Activated CD4-positive, alpha-beta memory T cell treated with anti-CD3 and anti-CD28 coated beads, Interleukin-2, amount 10 ng/mL, durations not matched to agents 7 days and 5 days (primary cell): ENCODE results near the gene LTBP1. TPM values are rescaled to one million over a fixed set of nuclear protein-coding genes. Genes with fewer than 3 reads are reported as not detected.

Experiments used
- CTCF ChIA-PET: fragments of 350-600 bp; sonication (Branson Sonifier 250); formaldehyde crosslinking; loops from one replicate; lab custom pipeline; 2021; ENCODE audit warnings: antibody characterized with exemption, inconsistent platforms; lab: Charles Lee
- POLR2A ChIA-PET: fragments of 350-600 bp; sonication (Branson Sonifier 250); formaldehyde crosslinking; loops from one replicate; lab custom pipeline; 2021; ENCODE audit warnings: antibody characterized with exemption; lab: Charles Lee
- DNase-seq: peaks from one replicate; pipeline ENCODE4 v3.0.0-alpha.2; 2020
- H3K27ac Mint-ChIP-seq: one replicate; pipeline ENCODE4 v1.8.0; 2021; ENCODE audit warnings: mild to moderate bottlenecking, mixed read lengths
- H3K27me3 Mint-ChIP-seq: one replicate; pipeline ENCODE4 v1.8.0; 2021; ENCODE audit warnings: mixed read lengths
- H3K36me3 Mint-ChIP-seq: one replicate; pipeline ENCODE4 v1.8.0; 2021; ENCODE audit warnings: low read depth, mixed read lengths
- H3K4me1 Mint-ChIP-seq: one replicate; pipeline ENCODE4 v1.8.0; 2021; ENCODE audit warnings: mixed read lengths
- H3K4me3 Mint-ChIP-seq: one replicate; pipeline ENCODE4 v1.8.0; 2021; ENCODE audit warnings: mild to moderate bottlenecking, mixed read lengths
- H3K9me3 Mint-ChIP-seq: one replicate; pipeline ENCODE4 v1.8.0; 2021; ENCODE audit warnings: mixed read lengths
- total RNA-seq, 2 experiments: library from RNA; stranded (reverse); gene quantifications; one replicate each; pipeline ENCODE4 v1.2.3, GENCODE V29; 2021

Gene LTBP1
- total RNA-seq, 2 experiments from 2014 or later = 0.33 to 0.35 TPM

- H3K9me3 Mint-ChIP-seq = no peaks in the 10 kb centered on the region
- no peaks in the 10 kb centered on the region for H3K36me3 Mint-ChIP-seq
- peaks cover 3% of the 10 kb centered on the region for H3K4me1 Mint-ChIP-seq
- CTCF ChIA-PET = no interaction called here
- H3K4me3 Mint-ChIP-seq = no peak overlapping the region
- POLR2A ChIA-PET = no interaction called here
- no peak overlapping the region for H3K27ac Mint-ChIP-seq
- DNase-seq = no peak
- peaks cover 10% of the 10 kb centered on the region for H3K27me3 Mint-ChIP-seq
Measured at GRCh38 chr2:33077311-33077710, 130.6 kb downstream of the LTBP1 start.

- no peaks in the 10 kb centered on the region for H3K36me3 Mint-ChIP-seq
- CTCF ChIA-PET = no interaction called here
- H3K27ac Mint-ChIP-seq = no peak overlapping the region
- no peak for DNase-seq
- H3K27me3 Mint-ChIP-seq = peaks cover 10% of the 10 kb centered on the region
- H3K4me1 Mint-ChIP-seq = peaks cover 3% of the 10 kb centered on the region
- no peaks in the 10 kb centered on the region for H3K9me3 Mint-ChIP-seq
- POLR2A ChIA-PET = no interaction called here
- no peak overlapping the region for H3K4me3 Mint-ChIP-seq
Measured at GRCh38 chr2:33077844-33078243, 131.1 kb downstream of the LTBP1 start.

GRCh38 chr2:33081691-33082090, 134.9 kb downstream of the LTBP1 start:
- Mint-ChIP-seq H3K27ac (no peak overlapping the region), H3K36me3 (no peaks in the 10 kb centered on the region), H3K4me3 (no peak overlapping the region), H3K4me1 (peaks cover 6% of the 10 kb centered on the region), H3K9me3 (no peaks in the 10 kb centered on the region), H3K27me3 (peaks cover 5% of the 10 kb centered on the region)
- ChIA-PET POLR2A (no interaction called here), CTCF (no interaction called here)
- DNase-seq = no peak

GRCh38 chr2:33083699-33084387, 137.1 kb downstream of the LTBP1 start:
- Mint-ChIP-seq H3K27me3 (peaks cover 4% of the 10 kb centered on the region), H3K4me3 (no peak overlapping the region), H3K9me3 (no peaks in the 10 kb centered on the region), H3K4me1 (peaks cover 3% of the 10 kb centered on the region), H3K27ac (no peak overlapping the region), H3K36me3 (no peaks in the 10 kb centered on the region)
- ChIA-PET POLR2A (no interaction called here), CTCF (no interaction called here)
- no peak for DNase-seq

DNA sequence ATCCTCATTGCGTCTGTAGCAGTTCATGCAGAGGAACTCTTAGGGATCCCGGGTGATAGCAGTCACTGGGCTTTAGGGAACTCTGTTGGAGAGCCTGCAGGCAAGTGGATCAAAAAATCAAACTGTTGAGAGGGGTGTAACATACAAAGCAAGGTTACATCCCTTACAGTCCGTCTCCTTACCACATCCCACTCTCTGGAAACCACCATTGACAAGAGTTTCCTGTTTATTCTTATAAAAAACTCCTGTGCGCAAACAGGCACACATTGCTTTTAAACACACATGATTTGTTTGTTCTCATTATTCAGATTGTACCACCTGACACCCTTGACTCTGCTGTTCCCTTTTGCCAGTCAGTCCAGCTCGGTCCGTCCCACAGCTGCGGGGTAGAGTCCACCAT, 137.7 kb downstream of the LTBP1 start:
- CTCF ChIA-PET = no interaction called here

DNA sequence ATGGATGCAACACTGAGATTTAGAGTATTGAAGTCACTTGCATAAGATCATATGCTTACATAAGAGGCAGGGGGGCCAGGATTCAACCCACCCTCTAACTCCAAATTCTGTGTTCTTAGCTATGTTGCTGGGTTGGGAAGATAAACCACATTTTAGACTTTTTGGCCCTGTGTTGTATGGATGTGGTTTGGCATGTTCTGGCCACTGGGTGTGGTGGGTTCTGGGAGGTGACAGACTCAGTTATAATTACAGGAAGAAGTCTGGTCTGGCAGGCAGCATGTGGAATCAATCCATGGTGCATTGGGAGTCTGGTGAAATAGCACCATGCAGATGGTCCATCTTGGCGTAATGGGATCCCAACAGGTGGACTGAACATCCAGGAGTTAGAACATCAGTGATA, 138.9 kb downstream of the LTBP1 start:
- CTCF ChIA-PET = no interaction called here
- POLR2A ChIA-PET = no interaction called here
- DNase-seq = no peak
- Mint-ChIP-seq H3K36me3 (no peaks in the 10 kb centered on the region), H3K27ac (no peak overlapping the region), H3K9me3 (no peaks in the 10 kb centered on the region), H3K4me1 (peaks cover 3% of the 10 kb centered on the region), H3K4me3 (no peak overlapping the region), H3K27me3 (peaks cover 1% of the 10 kb centered on the region)

More for the DNA sequence above, 137.7 kb downstream of the LTBP1 start:
- POLR2A ChIA-PET = no interaction called here
- H3K9me3 Mint-ChIP-seq = no peaks in the 10 kb centered on the region
- H3K27me3 Mint-ChIP-seq = peaks cover 1% of the 10 kb centered on the region
- H3K4me1 Mint-ChIP-seq = peaks cover 3% of the 10 kb centered on the region
- H3K27ac Mint-ChIP-seq = no peak overlapping the region
- DNase-seq = no peak
- H3K36me3 Mint-ChIP-seq = no peaks in the 10 kb centered on the region
- H3K4me3 Mint-ChIP-seq = no peak overlapping the region

DNA sequence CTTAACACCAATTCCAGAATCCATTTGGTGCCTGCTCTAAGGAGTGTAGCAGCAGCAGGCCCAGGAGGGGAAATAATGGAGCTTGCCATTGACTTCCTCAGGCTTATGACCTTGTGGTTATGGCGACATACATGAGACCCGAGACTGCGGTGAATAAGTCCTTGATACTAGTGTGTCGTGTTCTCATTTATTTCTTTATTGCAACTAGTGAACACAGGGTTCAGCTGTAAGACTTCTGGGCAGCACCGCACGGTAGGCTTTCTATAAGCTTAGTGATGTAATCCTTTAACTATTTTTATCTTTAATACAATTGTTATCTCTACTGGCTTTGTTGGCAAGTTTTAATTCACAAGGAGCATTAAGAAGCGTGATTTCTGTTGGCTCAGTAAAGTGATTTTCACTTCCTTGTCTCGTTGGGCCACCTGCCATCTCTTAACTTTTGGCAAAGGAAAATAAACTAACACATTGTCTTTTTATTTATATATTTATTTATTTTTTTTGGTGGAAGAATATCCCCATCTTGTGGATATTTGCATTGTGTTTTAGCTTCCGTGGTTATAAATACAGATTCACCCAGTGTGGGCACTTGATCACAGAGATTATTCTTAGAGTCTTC, 139.8 kb downstream of the LTBP1 start:
- Mint-ChIP-seq H3K27ac (no peak overlapping the region), H3K4me1 (peaks cover 3% of the 10 kb centered on the region), H3K9me3 (no peaks in the 10 kb centered on the region), H3K36me3 (no peaks in the 10 kb centered on the region), H3K4me3 (no peak overlapping the region), H3K27me3 (peaks cover 1% of the 10 kb centered on the region)
- POLR2A ChIA-PET = no interaction called here
- CTCF ChIA-PET = no interaction called here
- DNase-seq = no peak

DNA sequence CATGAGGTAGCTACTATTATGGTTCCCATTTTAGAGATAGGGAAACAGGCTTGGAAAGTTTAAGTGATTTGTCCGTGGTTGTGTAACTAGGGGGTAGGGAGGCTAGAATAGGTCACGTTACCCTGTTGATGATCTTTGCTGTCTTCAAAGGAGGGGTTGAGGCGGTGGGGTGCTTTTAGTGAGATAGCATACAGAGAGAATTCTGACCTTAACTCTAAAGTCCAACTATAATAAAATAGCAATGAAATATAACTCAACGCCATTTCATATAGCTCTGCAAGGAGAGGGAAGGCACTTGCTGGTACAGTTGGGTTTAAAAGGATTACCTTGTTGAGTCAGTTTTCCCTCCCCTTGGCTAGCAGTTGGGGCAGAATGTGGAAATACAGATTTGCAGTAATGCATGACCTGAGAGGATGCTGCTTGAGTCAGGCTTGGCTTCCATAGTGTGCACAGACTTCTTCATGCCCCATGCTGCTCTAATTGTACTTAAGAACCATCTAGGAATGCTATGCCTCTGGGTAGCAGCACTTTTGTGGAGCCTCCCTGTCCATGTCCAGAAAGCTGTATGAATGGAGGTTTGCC, 143.9 kb downstream of the LTBP1 start:
- H3K9me3 Mint-ChIP-seq = no peaks in the 10 kb centered on the region
- H3K4me3 Mint-ChIP-seq = no peak overlapping the region
- no peaks in the 10 kb centered on the region for H3K4me1 Mint-ChIP-seq
- H3K27me3 Mint-ChIP-seq = peaks cover 8% of the 10 kb centered on the region
- CTCF ChIA-PET = no interaction called here
- POLR2A ChIA-PET = no interaction called here
- DNase-seq = no peak
- no peak overlapping the region for H3K27ac Mint-ChIP-seq
- H3K36me3 Mint-ChIP-seq = no peaks in the 10 kb centered on the region

DNA sequence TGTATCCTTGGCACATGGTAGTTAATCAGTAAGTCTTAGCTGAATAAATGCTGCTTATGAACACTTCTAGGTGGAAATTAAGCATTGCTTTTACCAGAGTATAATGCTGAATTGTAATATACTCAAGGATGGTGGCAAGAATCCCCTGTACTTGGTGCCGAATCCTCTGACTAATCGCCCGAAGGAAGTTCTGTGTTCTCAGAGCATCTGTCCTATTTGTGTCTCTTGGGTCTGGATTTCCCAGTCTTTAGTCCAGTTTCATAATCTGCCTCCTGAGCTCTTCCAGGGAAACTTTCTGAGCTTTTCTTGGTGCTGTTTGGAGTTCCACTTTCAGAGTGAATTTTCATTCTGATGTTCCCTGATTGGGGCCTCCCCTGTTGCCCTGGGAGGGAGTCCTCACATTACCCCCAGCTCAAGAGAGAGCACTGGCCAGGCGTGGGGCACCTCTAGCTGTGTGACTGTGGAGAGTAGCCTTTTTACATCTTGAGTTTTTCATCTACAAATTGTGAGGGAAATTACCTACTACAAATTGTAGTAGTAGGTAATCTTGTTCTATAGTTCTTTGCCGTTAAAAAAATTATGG, 144.9 kb downstream of the LTBP1 start:
- POLR2A ChIA-PET = no interaction called here
- Mint-ChIP-seq H3K27ac (no peak overlapping the region), H3K4me3 (no peak overlapping the region)

GRCh38 chr2:33093283-33093993, 146.7 kb downstream of the LTBP1 start:
- Mint-ChIP-seq H3K27me3 (peaks cover 16% of the 10 kb centered on the region), H3K4me1 (no peaks in the 10 kb centered on the region), H3K36me3 (no peaks in the 10 kb centered on the region), H3K27ac (no peak overlapping the region), H3K9me3 (no peaks in the 10 kb centered on the region), H3K4me3 (no peak overlapping the region)
- POLR2A ChIA-PET = no interaction called here
- DNase-seq = no peak
- CTCF ChIA-PET = no interaction called here

More for the DNA sequence above, 144.9 kb downstream of the LTBP1 start:
- Mint-ChIP-seq H3K36me3 (no peaks in the 10 kb centered on the region), H3K4me1 (no peaks in the 10 kb centered on the region), H3K27me3 (peaks cover 15% of the 10 kb centered on the region), H3K9me3 (no peaks in the 10 kb centered on the region)
- CTCF ChIA-PET = interaction anchor here (0.6 kb wide), 1 partner anchor 288 kb away, joined by 3 read pairs; no protein-coding TSS in a partner anchor
- no peak for DNase-seq

- CTCF ChIA-PET = no interaction called here
- POLR2A ChIA-PET = no interaction called here
- Mint-ChIP-seq H3K4me1 (no peaks in the 10 kb centered on the region), H3K4me3 (no peak overlapping the region), H3K36me3 (no peaks in the 10 kb centered on the region), H3K9me3 (no peaks in the 10 kb centered on the region), H3K27me3 (peaks cover 16% of the 10 kb centered on the region), H3K27ac (no peak overlapping the region)
- no peak for DNase-seq
Measured at GRCh38 chr2:33094303-33094702, 147.6 kb downstream of the LTBP1 start.

DNA sequence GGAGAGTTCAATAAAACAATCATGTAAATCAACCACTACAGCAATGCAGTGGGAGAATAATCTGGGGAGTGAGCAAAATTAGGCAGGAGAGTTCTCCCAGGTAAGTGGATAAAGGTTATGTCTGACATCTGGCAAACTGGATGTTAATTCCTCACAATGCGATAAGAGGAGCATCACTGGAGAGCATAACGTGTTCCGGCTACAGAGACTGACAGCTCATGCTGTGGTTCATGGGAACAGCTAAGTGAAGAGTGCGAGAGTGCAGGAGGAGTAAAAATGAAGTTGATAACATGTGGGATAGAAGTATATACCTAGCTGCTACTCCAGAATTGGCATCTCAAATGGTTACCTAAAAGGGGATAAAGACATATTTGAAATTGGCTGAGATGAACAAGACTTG, 153.2 kb downstream of the LTBP1 start:
- ChIA-PET CTCF (no interaction called here), POLR2A (no interaction called here)
- peaks cover 26% of the 10 kb centered on the region for H3K27me3 Mint-ChIP-seq
- no peak for DNase-seq
- no peak overlapping the region for H3K27ac Mint-ChIP-seq
- H3K4me3 Mint-ChIP-seq = no peak overlapping the region
- H3K36me3 Mint-ChIP-seq = no peaks in the 10 kb centered on the region
- H3K9me3 Mint-ChIP-seq = no peaks in the 10 kb centered on the region
- H3K4me1 Mint-ChIP-seq = no peaks in the 10 kb centered on the region

- CTCF ChIA-PET = no interaction called here
- POLR2A ChIA-PET = no interaction called here
Measured at GRCh38 chr2:33100921-33101320, 154.2 kb downstream of the LTBP1 start.

More at GRCh38 chr2:33100921-33101320, 154.2 kb downstream of the LTBP1 start:
- Mint-ChIP-seq H3K27ac (no peak overlapping the region), H3K36me3 (no peaks in the 10 kb centered on the region), H3K9me3 (no peaks in the 10 kb centered on the region), H3K4me3 (no peak overlapping the region), H3K4me1 (no peaks in the 10 kb centered on the region), H3K27me3 (peaks cover 24% of the 10 kb centered on the region)
- no peak for DNase-seq
